SJSA1 (cell line): ENCODE measurements around the gene AKAP13. TPM values are rescaled to one million over a fixed set of nuclear protein-coding genes. Genes with fewer than 3 reads are reported as not detected.
A peak's percentile ranks its signal among the peaks of the same experiment; 100 is the strongest.

Experiments
- DNase-seq, 2 experiments: peaks; one replicate each; pipeline ENCODE4 v3.0.0-alpha.2; 2015 to 2020; ENCODE audit warnings: low spot score in 2 of 2, low read depth in 1 of 2
- H3K27ac ChIP-seq: fragments of 250-450 bp; sonication (Bioruptor Pico); 2 replicates; pipeline ENCODE4 v1.5.1; 2020; ENCODE audit warnings: mild to moderate bottlenecking, moderate library complexity
- H3K27me3 ChIP-seq: fragments of 250-450 bp; sonication (Bioruptor Pico); replicated peaks from 2 replicates; pipeline ENCODE4 v1.5.1; 2020; ENCODE audit warnings: mild to moderate bottlenecking, moderate library complexity
- H3K36me3 ChIP-seq: fragments of 250-450 bp; sonication (Bioruptor Pico); 2 replicates; pipeline ENCODE4 v1.5.1; 2020; ENCODE audit warnings: mild to moderate bottlenecking
- H3K4me1 ChIP-seq: fragments of 250-450 bp; sonication (Bioruptor Pico); replicated peaks from 2 replicates; pipeline ENCODE4 v1.6.1; 2021; ENCODE audit warnings: mild to moderate bottlenecking
- H3K4me3 ChIP-seq: fragments of 250-450 bp; sonication (Bioruptor Pico); 2 replicates; pipeline ENCODE4 v1.5.1; 2020; ENCODE audit warnings: mild to moderate bottlenecking
- H3K9me3 ChIP-seq: fragments of 250-450 bp; sonication (Bioruptor Pico); replicated peaks from 2 replicates; pipeline ENCODE4 v1.5.1; 2020; ENCODE audit warnings: mild to moderate bottlenecking
- total RNA-seq: library from RNA; depleted of rRNA; stranded (reverse); fragments of >200 nt; shearing (Covaris generic); gene quantifications from 2 replicates; pipeline ENCODE4 v1.2.3, GENCODE V29; 2014

The AKAP13 gene
- total RNA-seq, 1 experiment from 2014 or later, result 65.4 TPM

DNA sequence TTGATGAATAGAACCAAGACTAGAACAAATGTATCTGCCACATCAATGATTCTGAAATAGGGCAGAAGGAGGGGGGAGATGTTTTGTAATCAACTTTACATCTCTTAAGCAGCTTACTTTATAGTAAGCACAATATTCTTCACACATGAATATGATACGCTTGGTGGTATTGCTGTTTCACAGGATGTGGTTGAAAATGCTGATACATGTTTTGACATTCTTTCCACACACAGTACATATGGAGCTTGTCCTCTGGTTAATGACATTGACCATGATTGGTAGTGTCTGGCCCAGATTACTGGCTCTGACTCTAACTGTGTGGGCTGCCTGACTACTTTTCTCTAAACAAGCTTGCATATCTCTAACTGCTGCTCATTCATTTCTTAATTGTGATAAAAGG lies 245.5 kb downstream of the AKAP13 start:
- no peaks in the 10 kb centered on the region for H3K9me3 ChIP-seq
- H3K27ac ChIP-seq, result peak overlapping the region; percentile 24; the same call in 1 of the 2 replicates
- H3K36me3 ChIP-seq, result peaks cover 13% of the 10 kb centered on the region
- no peak for DNase-seq
- no peaks in the 10 kb centered on the region for H3K27me3 ChIP-seq
- peaks cover 45% of the 10 kb centered on the region for H3K4me1 ChIP-seq
- no peak overlapping the region for H3K4me3 ChIP-seq

GRCh38 chr15:85627213-85627935 lies 247.0 kb downstream of the AKAP13 start:
- Histone ChIP-seq H3K9me3 (no peaks in the 10 kb centered on the region), H3K27me3 (no peaks in the 10 kb centered on the region), H3K27ac (no peak overlapping the region), H3K4me3 (no peak overlapping the region), H3K36me3 (peaks cover 13% of the 10 kb centered on the region), H3K4me1 (peaks cover 30% of the 10 kb centered on the region)
- DNase-seq, result no peak

DNA sequence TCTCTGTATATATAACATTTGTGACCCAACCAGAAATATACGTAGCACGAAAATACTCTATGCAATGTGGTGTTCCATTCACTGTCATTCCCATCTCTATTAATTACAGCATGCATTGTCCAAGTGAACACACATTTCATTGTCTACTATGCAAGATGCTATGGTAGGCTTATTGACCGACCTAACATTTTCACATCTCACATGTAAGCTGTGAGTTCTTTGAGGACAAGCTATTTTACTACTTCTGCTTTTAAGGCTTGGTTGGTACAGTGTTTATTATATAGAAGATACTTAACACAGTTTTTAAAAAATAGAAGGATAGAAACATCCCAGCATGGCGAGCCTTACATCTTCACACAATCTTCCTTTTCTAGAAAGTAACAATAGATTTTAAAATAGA lies 249.9 kb downstream of the AKAP13 start:
- Histone ChIP-seq H3K4me3 (no peak overlapping the region), H3K27me3 (no peaks in the 10 kb centered on the region), H3K36me3 (peaks cover 13% of the 10 kb centered on the region; the same call in 1 of the 2 replicates), H3K9me3 (no peaks in the 10 kb centered on the region), H3K27ac (no peak overlapping the region), H3K4me1 (peaks cover 9% of the 10 kb centered on the region)
- DNase-seq, result no peak

GRCh38 chr15:85631018-85631417 lies 250.6 kb downstream of the AKAP13 start:
- H3K4me1 ChIP-seq, result peaks cover 3% of the 10 kb centered on the region
- no peaks in the 10 kb centered on the region for H3K27me3 ChIP-seq
- no peak for DNase-seq
- no peak overlapping the region for H3K27ac ChIP-seq
- peaks cover 9% of the 10 kb centered on the region; the same call in 1 of the 2 replicates for H3K36me3 ChIP-seq
- H3K9me3 ChIP-seq, result no peaks in the 10 kb centered on the region
- no peak overlapping the region for H3K4me3 ChIP-seq

GRCh38 chr15:85632014-85632413 lies 251.6 kb downstream of the AKAP13 start:
- Histone ChIP-seq H3K27ac (no peak overlapping the region), H3K36me3 (no peaks in the 10 kb centered on the region; the same call in 1 of the 2 replicates), H3K27me3 (no peaks in the 10 kb centered on the region), H3K4me3 (no peak overlapping the region), H3K9me3 (no peaks in the 10 kb centered on the region), H3K4me1 (no peaks in the 10 kb centered on the region)
- no peak for DNase-seq

GRCh38 chr15:85633859-85634258 lies 253.5 kb downstream of the AKAP13 start:
- Histone ChIP-seq H3K4me3 (no peak overlapping the region), H3K27me3 (no peaks in the 10 kb centered on the region), H3K27ac (no peak overlapping the region), H3K4me1 (no peaks in the 10 kb centered on the region), H3K9me3 (no peaks in the 10 kb centered on the region), H3K36me3 (no peaks in the 10 kb centered on the region; the same call in 1 of the 2 replicates)
- DNase-seq, result no peak

DNA sequence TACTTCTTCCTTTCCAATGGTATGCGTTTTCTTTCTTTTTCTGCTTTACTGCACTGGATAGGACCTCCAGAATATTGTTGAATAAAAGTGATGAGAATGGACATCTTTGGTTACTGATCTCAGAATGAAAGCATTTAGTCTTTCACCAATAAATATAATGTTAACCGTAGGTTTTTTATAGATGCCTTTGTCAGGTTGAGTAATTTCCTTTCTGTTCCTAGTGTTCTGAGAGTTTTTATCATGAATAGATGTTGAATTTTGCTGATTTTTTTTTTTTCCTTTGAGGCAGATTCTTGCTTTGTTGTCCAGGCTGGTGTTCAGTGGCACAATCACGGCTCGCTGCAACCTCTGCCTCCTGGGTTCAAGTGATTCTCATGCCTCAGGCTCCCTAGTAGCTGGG lies 255.9 kb downstream of the AKAP13 start:
- Histone ChIP-seq H3K36me3 (peaks cover 22% of the 10 kb centered on the region), H3K4me3 (no peak overlapping the region), H3K27ac (no peak overlapping the region), H3K4me1 (no peaks in the 10 kb centered on the region), H3K9me3 (no peaks in the 10 kb centered on the region), H3K27me3 (no peaks in the 10 kb centered on the region)
- no peak for DNase-seq

DNA sequence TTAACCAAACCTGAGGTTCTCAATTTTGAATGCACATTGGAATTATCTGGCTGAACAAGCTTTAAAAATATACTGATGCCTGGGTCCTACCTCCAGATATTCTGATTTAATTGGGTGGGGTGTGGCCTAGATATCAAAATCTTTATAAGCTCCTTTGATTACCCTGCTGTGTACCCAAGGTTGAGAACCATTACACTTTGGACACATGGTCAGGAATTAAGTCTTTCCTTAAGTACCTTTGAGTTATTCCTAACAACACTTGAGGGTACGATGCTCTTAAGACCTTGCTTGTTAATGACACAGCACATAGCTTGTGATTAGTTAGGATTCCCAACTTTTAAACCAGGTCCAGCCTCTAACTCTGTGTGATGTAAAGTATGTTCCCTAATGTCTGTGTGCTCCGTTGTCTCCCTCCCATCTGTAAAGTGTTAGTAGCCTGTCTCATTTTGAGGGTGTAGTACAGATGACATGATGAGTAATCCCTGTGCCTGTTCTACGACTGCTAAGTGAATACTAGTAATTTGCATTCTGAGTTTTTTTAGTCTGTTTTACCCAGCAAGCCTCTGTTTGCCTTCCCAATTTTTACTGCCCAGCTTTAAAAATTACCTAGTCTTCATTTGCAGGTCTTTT lies 259.5 kb downstream of the AKAP13 start:
- DNase-seq, result no peak
- no peaks in the 10 kb centered on the region for H3K4me1 ChIP-seq
- no peak overlapping the region for H3K27ac ChIP-seq

DNA sequence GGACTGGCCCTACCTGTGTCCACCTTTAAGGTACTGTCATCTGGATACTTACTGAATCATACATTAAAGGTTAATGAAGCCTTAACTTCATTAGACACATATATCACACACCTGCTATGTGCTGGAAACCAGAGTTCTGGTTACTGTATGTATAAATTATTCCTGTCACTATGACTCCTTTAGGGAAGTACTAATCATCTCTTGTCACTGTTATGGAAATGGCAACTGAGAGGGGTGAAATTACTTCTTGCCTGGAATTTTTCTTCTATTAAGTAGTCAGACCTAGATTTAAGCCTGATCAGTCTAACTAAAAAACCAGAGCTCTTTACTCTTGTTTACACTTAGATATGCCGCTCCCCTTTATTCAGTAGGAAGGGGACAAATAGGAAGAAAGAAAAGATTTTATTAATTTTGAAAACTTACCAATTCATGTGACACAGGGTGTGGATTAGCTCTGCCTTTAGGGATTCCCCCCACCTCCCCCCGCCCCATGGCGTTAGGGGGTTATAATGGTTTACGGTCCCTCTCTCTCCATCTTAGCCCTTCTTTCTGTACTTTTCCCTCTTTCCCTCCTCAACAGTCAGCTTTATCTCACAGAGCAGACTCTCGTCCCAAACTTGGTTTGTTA lies 261.8 kb downstream of the AKAP13 start:
- no peak overlapping the region for H3K4me3 ChIP-seq
- no peak for DNase-seq
- H3K4me1 ChIP-seq, result no peaks in the 10 kb centered on the region
- H3K9me3 ChIP-seq, result no peaks in the 10 kb centered on the region
- no peak overlapping the region for H3K27ac ChIP-seq
- H3K27me3 ChIP-seq, result no peaks in the 10 kb centered on the region
- peaks cover 53% of the 10 kb centered on the region for H3K36me3 ChIP-seq

More for the DNA sequence above, 259.5 kb downstream of the AKAP13 start:
- peaks cover 33% of the 10 kb centered on the region for H3K36me3 ChIP-seq
- H3K9me3 ChIP-seq, result no peaks in the 10 kb centered on the region
- no peaks in the 10 kb centered on the region for H3K27me3 ChIP-seq
- no peak overlapping the region for H3K4me3 ChIP-seq

GRCh38 chr15:85642693-85643066 lies 262.3 kb downstream of the AKAP13 start:
- H3K4me3 ChIP-seq, result no peak overlapping the region
- no peak for DNase-seq

DNA sequence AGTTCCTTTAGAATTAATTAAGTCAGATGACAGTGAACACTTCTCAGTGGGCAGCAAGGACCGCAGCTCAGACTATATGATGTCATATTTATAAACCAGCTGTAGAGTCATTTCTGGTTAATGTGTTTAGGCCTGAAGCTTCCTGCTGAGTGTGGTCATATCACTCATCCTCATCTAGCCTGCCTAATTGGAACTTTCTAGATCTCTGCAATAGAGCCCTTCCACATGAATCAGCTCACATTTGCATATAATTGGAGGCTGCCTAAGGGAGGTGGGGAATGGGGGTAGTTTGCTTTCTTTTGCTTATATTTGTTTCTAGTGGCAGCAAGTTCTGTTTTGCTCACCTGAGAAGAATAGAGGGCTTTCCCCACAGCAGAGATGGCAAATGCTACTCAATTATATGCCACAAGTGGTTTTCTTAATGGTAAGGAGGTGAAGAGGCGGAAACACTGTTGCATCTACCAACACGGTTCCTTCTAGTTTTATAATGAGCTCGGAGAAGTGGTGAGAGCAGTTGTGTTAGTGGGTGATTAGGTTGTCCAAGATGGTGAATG lies 266.2 kb downstream of the AKAP13 start:
- Histone ChIP-seq H3K36me3 (peaks cover 33% of the 10 kb centered on the region), H3K4me1 (peaks cover 7% of the 10 kb centered on the region), H3K27ac (no peak overlapping the region), H3K9me3 (no peaks in the 10 kb centered on the region), H3K4me3 (no peak overlapping the region), H3K27me3 (no peaks in the 10 kb centered on the region)
- no peak for DNase-seq

More at GRCh38 chr15:85642693-85643066, 262.3 kb downstream of the AKAP13 start:
- H3K9me3 ChIP-seq, result no peaks in the 10 kb centered on the region
- H3K27ac ChIP-seq, result no peak overlapping the region
- peaks cover 53% of the 10 kb centered on the region for H3K36me3 ChIP-seq
- no peaks in the 10 kb centered on the region for H3K4me1 ChIP-seq
- H3K27me3 ChIP-seq, result no peaks in the 10 kb centered on the region

DNA sequence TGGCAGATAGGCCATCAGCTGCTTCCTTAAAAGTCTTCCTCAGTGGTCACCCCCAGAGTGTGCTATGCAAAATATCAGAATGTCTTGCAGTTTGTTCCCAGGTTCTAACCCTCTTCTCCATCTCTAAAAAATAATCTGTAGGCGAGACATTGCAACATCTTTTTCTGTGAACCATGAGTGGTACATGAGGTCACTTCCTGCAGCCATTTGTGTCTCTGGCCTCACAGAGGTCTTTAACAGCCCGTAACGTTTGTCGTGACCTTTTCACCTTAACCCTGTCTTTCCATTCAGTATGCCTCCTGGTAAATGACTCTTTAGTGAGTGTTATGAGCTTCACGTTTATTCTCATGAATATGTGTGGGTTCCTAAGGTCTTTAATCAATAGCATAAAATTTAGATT lies 269.0 kb downstream of the AKAP13 start:
- no peak overlapping the region for H3K4me3 ChIP-seq
- peaks cover 7% of the 10 kb centered on the region for H3K4me1 ChIP-seq
- no peaks in the 10 kb centered on the region for H3K27me3 ChIP-seq
- H3K36me3 ChIP-seq, result peaks cover 38% of the 10 kb centered on the region
- DNase-seq, result no peak
- H3K9me3 ChIP-seq, result no peaks in the 10 kb centered on the region
- no peak overlapping the region for H3K27ac ChIP-seq

- H3K36me3 ChIP-seq, result peaks cover 36% of the 10 kb centered on the region
- no peak overlapping the region for H3K4me3 ChIP-seq
- H3K27me3 ChIP-seq, result no peaks in the 10 kb centered on the region
- H3K4me1 ChIP-seq, result peaks cover 7% of the 10 kb centered on the region
- no peak for DNase-seq
- H3K9me3 ChIP-seq, result no peaks in the 10 kb centered on the region
- no peak overlapping the region for H3K27ac ChIP-seq
These were observed 271.1 kb downstream of the AKAP13 start for GRCh38 chr15:85651548-85651947.

- Histone ChIP-seq H3K4me3 (no peak overlapping the region), H3K9me3 (no peaks in the 10 kb centered on the region), H3K27me3 (no peaks in the 10 kb centered on the region), H3K36me3 (peaks cover 39% of the 10 kb centered on the region), H3K27ac (no peak overlapping the region), H3K4me1 (peaks cover 7% of the 10 kb centered on the region)
- no peak for DNase-seq
These were observed 272.1 kb downstream of the AKAP13 start for GRCh38 chr15:85652457-85652856.
